Natural killer cell (primary cell): ENCODE measurements around the gene RXRA. TPM values are rescaled to one million over a fixed set of nuclear protein-coding genes. Genes with fewer than 3 reads are reported as not detected.
"Not testable (repeated sequence)": the region's sequence is repeated elsewhere in the genome, so short reads cannot be mapped to it uniquely, and the experiment has no call there.

Experiments
- ATAC-seq, 3 donors: fragments of 150-1000 bp in 2 of 3; fragments of 200-7000 bp in 1 of 3; cut with Tn5 transposase; 1 replicate in 1 of 3; 2 replicates in 2 of 3; pipeline ENCODE4 v1.10.0; 2021; ENCODE audit warnings: mild to moderate bottlenecking in 2 of 3, moderate library complexity in 2 of 3
- DNase-seq, 2 donors: peaks; one replicate each; pipeline versions ENCODE4 v3.0.0 to v3.0.0-alpha.2; 2013 to 2021; ENCODE audit warnings: mixed read lengths in 1 of 2
- H3K27ac ChIP-seq: one replicate; pipeline ENCODE4 v1.5.1; 2013; ENCODE audit warnings: mild to moderate bottlenecking, low read length
- H3K27me3 ChIP-seq: one replicate; pipeline ENCODE4 v1.6.1; 2013; ENCODE audit warnings: low read length; ENCODE audit not compliant: control insufficient read depth, insufficient read depth
- H3K36me3 ChIP-seq: one replicate; pipeline ENCODE4 v1.6.1; 2013; ENCODE audit warnings: low read length; ENCODE audit not compliant: control insufficient read depth, insufficient read depth
- H3K4me1 ChIP-seq: one replicate; pipeline ENCODE4 v1.6.1; 2013; ENCODE audit warnings: low read length; ENCODE audit not compliant: control insufficient read depth, insufficient read depth
- H3K4me3 ChIP-seq: one replicate; pipeline ENCODE4 v1.5.1; 2013; ENCODE audit warnings: low read length
- H3K9me3 ChIP-seq: one replicate; pipeline ENCODE4 v1.6.1; 2013; ENCODE audit warnings: low read length; ENCODE audit not compliant: control insufficient read depth, insufficient read depth
- H3K27ac Mint-ChIP-seq, 2 donors: one replicate each; pipeline ENCODE4 v1.8.0; 2022; ENCODE audit warnings: mild to moderate bottlenecking in 2 of 2, mixed read lengths in 2 of 2, moderate library complexity in 1 of 2
- H3K27me3 Mint-ChIP-seq, 2 donors: one replicate each; pipeline ENCODE4 v1.8.0; 2022; ENCODE audit warnings: low read depth in 2 of 2, mixed read lengths in 2 of 2
- H3K36me3 Mint-ChIP-seq: one replicate; pipeline ENCODE4 v1.8.0; 2022; ENCODE audit warnings: mixed read lengths
- H3K4me1 Mint-ChIP-seq, 2 donors: one replicate each; pipeline ENCODE4 v1.8.0; 2022; ENCODE audit warnings: mixed read lengths in 2 of 2
- H3K4me3 Mint-ChIP-seq: one replicate; pipeline ENCODE4 v1.8.0; 2022; ENCODE audit warnings: mild to moderate bottlenecking, moderate library complexity, mixed read lengths
- H3K9me3 Mint-ChIP-seq, 2 donors: one replicate each; pipeline ENCODE4 v1.8.0; 2022; ENCODE audit warnings: mixed read lengths in 2 of 2
- CTCF ChIP-seq: fragments of 200-600 bp; IDR thresholded peaks from one replicate; pipeline ENCODE4 v1.8.0; 2022; ENCODE audit warnings: antibody characterized with exemption
- WGBS: methylation state at CpG from one replicate; pipeline ENCODE4 v1.1.7; 2013; ENCODE audit warnings: missing lambda C conversion rate; ENCODE audit not compliant: insufficient coverage; 5-methylcytosine and 5-hydroxymethylcytosine counted together
- intact Hi-C: fragments of 100-400 bp; cut with micrococcal nuclease; formaldehyde crosslinking; loops from one replicate; pipeline ENCODE4 v1.14.2; 2022
- total RNA-seq, 4 donors: library from RNA; stranded (reverse); fragments of 120-200 nt in 1 of 4; gene quantifications; one replicate each; pipeline versions ENCODE4 v1.2.3 to v1.2.4, GENCODE V29; 2013 to 2022

Gene RXRA
- total RNA-seq, 3 donors from 2014 or later (not counting 1 experiment from before 2014, with no cell fraction given) = 30.9 to 64.1 (median 42.2) TPM

GRCh38 chr9:134303601-134304000 lies 22.7 kb upstream of the RXRA start:
- 92% methylated on average over 7 of the region's 7 CpGs for WGBS
- intact Hi-C loops = no loop called here
- no peaks in the 10 kb centered on the region for H3K9me3 Mint-ChIP-seq
- TF ChIP-seq CTCF = no peak
- no peak overlapping the region for H3K4me3 Mint-ChIP-seq
- DNase-seq = no peak
- peaks cover 0 to 3% of the 10 kb centered on the region in 2 donors for H3K27me3 Mint-ChIP-seq
- no peak for ATAC-seq
- no peaks in the 10 kb centered on the region for H3K36me3 ChIP-seq
- H3K27ac ChIP-seq = no peak overlapping the region
- peaks cover 6 to 16% of the 10 kb centered on the region in 2 donors for H3K4me1 Mint-ChIP-seq
- H3K9me3 ChIP-seq = no peaks in the 10 kb centered on the region
- peaks cover 6% of the 10 kb centered on the region for H3K27me3 ChIP-seq
- no peaks in the 10 kb centered on the region for H3K36me3 Mint-ChIP-seq
- peak overlapping the region in 1 of 2 donors; percentile 1 for H3K27ac Mint-ChIP-seq
- no peak overlapping the region for H3K4me3 ChIP-seq
- H3K4me1 ChIP-seq = peaks cover 21% of the 10 kb centered on the region

- H3K27me3 ChIP-seq = peaks cover 3% of the 10 kb centered on the region
- no peaks in the 10 kb centered on the region for H3K9me3 Mint-ChIP-seq
- peaks cover 0 to under 1% of the 10 kb centered on the region in 2 donors for H3K27me3 Mint-ChIP-seq
- no peak overlapping the region for H3K4me3 ChIP-seq
- H3K9me3 ChIP-seq = no peaks in the 10 kb centered on the region
- intact Hi-C loops = no loop called here
- H3K36me3 Mint-ChIP-seq = no peaks in the 10 kb centered on the region
- H3K4me3 Mint-ChIP-seq = no peak overlapping the region
- peaks cover 6 to 16% of the 10 kb centered on the region in 2 donors for H3K4me1 Mint-ChIP-seq
- H3K36me3 ChIP-seq = no peaks in the 10 kb centered on the region
- no peak for TF ChIP-seq CTCF
- ATAC-seq (no peak), DNase-seq (no peak)
- peaks cover 21% of the 10 kb centered on the region for H3K4me1 ChIP-seq
- H3K27ac ChIP-seq = no peak overlapping the region
- 86% methylated on average over 16 of the region's 16 CpGs for whole genome bisulfite sequencing
- peak overlapping the region in 1 of 2 donors; percentile 1 for H3K27ac Mint-ChIP-seq
Observed at GRCh38 chr9:134304261-134304660, 22.0 kb upstream of the RXRA start.

- peaks cover 21% of the 10 kb centered on the region for H3K4me1 ChIP-seq
- no peaks in the 10 kb centered on the region for H3K36me3 ChIP-seq
- 96% methylated on average over 11 of the region's 11 CpGs for WGBS
- no peak for TF ChIP-seq CTCF
- no peaks in the 10 kb centered on the region for H3K9me3 ChIP-seq
- no peaks in the 10 kb centered on the region for H3K27me3 ChIP-seq
- no peaks in the 10 kb centered on the region for H3K27me3 Mint-ChIP-seq
- H3K9me3 Mint-ChIP-seq = no peaks in the 10 kb centered on the region
- no peak overlapping the region for H3K4me3 Mint-ChIP-seq
- no peak overlapping the region for H3K4me3 ChIP-seq
- intact Hi-C loops = no loop called here
- ATAC-seq = no peak
- peaks cover 6 to 16% of the 10 kb centered on the region in 2 donors for H3K4me1 Mint-ChIP-seq
- no peaks in the 10 kb centered on the region for H3K36me3 Mint-ChIP-seq
- no peak overlapping the region for H3K27ac Mint-ChIP-seq
- DNase-seq = no peak
- no peak overlapping the region for H3K27ac ChIP-seq
Observed at GRCh38 chr9:134304690-134305089, 21.6 kb upstream of the RXRA start.

GRCh38 chr9:134305533-134305932 lies 20.7 kb upstream of the RXRA start:
- Mint-ChIP-seq H3K4me1 (peaks cover 6 to 15% of the 10 kb centered on the region in 2 donors), H3K9me3 (no peaks in the 10 kb centered on the region), H3K4me3 (no peak overlapping the region), H3K27ac (no peak overlapping the region), H3K36me3 (no peaks in the 10 kb centered on the region), H3K27me3 (no peaks in the 10 kb centered on the region)
- no peak for ATAC-seq
- DNase-seq = no peak
- Histone ChIP-seq H3K9me3 (no peaks in the 10 kb centered on the region), H3K4me1 (peaks cover 18% of the 10 kb centered on the region), H3K27me3 (no peaks in the 10 kb centered on the region), H3K36me3 (no peaks in the 10 kb centered on the region), H3K27ac (no peak overlapping the region), H3K4me3 (no peak overlapping the region)
- intact Hi-C loops = no loop called here
- WGBS = 98% methylated on average over 1 of the region's 1 CpG
- no peak for TF ChIP-seq CTCF

GRCh38 chr9:134306042-134306441 lies 20.2 kb upstream of the RXRA start:
- H3K9me3 Mint-ChIP-seq, intact Hi-C loops, DNase-seq, H3K27me3 Mint-ChIP-seq, H3K4me3 Mint-ChIP-seq, H3K36me3 ChIP-seq, H3K9me3 ChIP-seq, H3K4me3 ChIP-seq, H3K36me3 Mint-ChIP-seq, H3K27me3 ChIP-seq, ATAC-seq, H3K27ac ChIP-seq, H3K27ac Mint-ChIP-seq: not testable (repeated sequence)
- H3K4me1 Mint-ChIP-seq = peaks cover 6 to 10% of the 10 kb centered on the region in 2 donors
- H3K4me1 ChIP-seq = peaks cover 14% of the 10 kb centered on the region
